NB4 (cell line): ENCODE data around the gene PIP4K2A.
"Not testable (repeated sequence)": the region's sequence is repeated elsewhere in the genome, so short reads cannot be mapped to it uniquely, and the experiment has no call there.

ENCODE experiments used
- DNase-seq: peaks from one replicate; pipeline ENCODE4 v3.0.0; 2010; ENCODE audit warnings: low read depth
- H3K4me3 ChIP-seq: one replicate; pipeline ENCODE4 v1.5.1; 2011; ENCODE audit warnings: mild to moderate bottlenecking, low read depth, low read length, moderate library complexity
- MYC ChIP-seq: IDR thresholded peaks from 2 replicates; pipeline ENCODE4 v1.6.1; 2011; ENCODE audit warnings: low read depth, low read length
- POLR2A ChIP-seq: IDR thresholded peaks from 2 replicates; pipeline ENCODE4 v1.6.1; 2011; ENCODE audit warnings: mild to moderate bottlenecking; ENCODE audit not compliant: insufficient read length; ENCODE audit errors: extremely low read depth
- TF ChIP-seq, protein P1 (sequence below): IDR thresholded peaks from 2 replicates; pipeline ENCODE4 v1.6.1; 2011; ENCODE audit warnings: low read depth, low read length
- TF ChIP-seq, protein P2 (sequence below): IDR thresholded peaks from one replicate; pipeline ENCODE4 v1.5.1; 2012; ENCODE audit warnings: low read depth, low read length

PIP4K2A gene

DNA sequence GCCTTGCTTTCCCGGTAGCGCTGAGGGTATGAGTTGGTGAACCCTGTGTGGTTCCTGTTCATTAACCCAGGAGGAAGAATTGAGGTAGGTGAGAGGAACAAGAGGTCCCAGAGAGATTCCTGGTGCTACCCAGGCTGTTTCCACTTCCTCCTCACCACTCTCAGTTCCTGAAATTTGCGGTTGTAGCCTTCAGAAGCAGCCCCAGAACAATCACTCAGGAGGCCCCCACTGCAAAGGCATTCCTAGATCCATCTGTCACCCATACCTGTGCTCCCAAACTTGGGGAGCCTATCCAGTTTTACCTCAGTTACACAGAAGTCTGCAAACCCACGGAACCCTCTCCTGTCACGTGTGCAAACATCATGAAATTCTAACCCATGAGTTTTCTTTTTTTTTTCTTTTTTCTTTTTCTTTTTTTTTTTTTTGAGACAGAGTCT lies 9.0 kb upstream of the PIP4K2A start:
- H3K4me3 ChIP-seq = no peak overlapping the region
- TF ChIP-seq POLR2A (no peak), MYC (no peak)
- TF ChIP-seq, protein P1, sequence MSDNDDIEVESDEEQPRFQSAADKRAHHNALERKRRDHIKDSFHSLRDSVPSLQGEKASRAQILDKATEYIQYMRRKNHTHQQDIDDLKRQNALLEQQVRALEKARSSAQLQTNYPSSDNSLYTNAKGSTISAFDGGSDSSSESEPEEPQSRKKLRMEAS = no peak
- TF ChIP-seq, protein P2, sequence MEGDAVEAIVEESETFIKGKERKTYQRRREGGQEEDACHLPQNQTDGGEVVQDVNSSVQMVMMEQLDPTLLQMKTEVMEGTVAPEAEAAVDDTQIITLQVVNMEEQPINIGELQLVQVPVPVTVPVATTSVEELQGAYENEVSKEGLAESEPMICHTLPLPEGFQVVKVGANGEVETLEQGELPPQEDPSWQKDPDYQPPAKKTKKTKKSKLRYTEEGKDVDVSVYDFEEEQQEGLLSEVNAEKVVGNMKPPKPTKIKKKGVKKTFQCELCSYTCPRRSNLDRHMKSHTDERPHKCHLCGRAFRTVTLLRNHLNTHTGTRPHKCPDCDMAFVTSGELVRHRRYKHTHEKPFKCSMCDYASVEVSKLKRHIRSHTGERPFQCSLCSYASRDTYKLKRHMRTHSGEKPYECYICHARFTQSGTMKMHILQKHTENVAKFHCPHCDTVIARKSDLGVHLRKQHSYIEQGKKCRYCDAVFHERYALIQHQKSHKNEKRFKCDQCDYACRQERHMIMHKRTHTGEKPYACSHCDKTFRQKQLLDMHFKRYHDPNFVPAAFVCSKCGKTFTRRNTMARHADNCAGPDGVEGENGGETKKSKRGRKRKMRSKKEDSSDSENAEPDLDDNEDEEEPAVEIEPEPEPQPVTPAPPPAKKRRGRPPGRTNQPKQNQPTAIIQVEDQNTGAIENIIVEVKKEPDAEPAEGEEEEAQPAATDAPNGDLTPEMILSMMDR = no peak
- DNase-seq = peak; percentile 36

DNA sequence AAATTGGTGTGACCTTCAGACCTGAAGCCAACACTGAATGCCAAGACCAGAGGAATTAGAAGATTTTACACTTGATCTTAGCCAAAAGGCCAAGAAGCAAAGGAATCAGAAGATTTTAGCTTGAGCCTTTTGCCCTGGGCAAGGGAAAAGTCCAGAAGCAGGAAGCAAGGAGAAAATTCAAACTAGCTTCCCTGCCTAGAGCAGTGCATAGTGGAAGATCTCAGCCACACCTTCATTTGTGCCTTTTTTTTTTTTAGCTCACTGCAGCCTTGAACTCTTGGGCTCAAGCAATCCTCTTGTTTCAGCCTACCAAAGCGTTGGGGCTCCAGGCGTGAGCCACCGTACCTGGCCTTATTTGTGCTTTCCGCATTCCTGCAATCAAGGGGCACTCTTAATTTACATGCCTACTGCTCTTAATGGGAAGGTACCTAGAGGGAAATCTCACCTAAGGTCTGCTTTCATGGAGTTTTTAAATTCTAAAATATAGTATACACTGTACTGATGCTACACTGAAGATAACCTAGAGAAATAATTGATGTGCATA lies 8.3 kb upstream of the PIP4K2A start:
- TF ChIP-seq, protein P2 = no peak
- TF ChIP-seq, protein P1 = no peak
- TF ChIP-seq MYC (no peak), POLR2A (no peak)
- no peak for DNase-seq
- no peak overlapping the region for H3K4me3 ChIP-seq

DNA sequence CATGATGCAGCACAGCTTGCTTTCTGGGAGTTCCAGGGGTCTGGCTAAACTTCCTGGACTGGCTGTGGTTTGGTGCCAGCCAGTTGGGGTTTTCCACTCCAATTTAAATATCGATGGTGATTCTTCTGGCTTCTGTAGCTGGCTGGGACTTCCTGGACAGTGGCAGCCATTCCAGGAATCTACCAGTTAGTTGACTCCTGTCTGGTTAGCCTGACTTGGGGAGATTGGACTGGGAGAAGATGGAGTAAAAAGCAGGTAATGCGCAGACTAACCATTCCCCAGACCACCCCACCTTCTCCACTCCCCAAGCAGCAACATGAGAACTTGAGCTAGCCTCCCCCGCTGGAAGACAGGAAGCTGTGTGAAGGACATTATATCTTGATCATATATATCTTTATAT lies 6.3 kb upstream of the PIP4K2A start:
- no peak for DNase-seq
- no peak overlapping the region for H3K4me3 ChIP-seq
- TF ChIP-seq, protein P1 = no peak
- TF ChIP-seq, protein P2 = no peak
- TF ChIP-seq MYC = no peak
- no peak for TF ChIP-seq POLR2A

DNA sequence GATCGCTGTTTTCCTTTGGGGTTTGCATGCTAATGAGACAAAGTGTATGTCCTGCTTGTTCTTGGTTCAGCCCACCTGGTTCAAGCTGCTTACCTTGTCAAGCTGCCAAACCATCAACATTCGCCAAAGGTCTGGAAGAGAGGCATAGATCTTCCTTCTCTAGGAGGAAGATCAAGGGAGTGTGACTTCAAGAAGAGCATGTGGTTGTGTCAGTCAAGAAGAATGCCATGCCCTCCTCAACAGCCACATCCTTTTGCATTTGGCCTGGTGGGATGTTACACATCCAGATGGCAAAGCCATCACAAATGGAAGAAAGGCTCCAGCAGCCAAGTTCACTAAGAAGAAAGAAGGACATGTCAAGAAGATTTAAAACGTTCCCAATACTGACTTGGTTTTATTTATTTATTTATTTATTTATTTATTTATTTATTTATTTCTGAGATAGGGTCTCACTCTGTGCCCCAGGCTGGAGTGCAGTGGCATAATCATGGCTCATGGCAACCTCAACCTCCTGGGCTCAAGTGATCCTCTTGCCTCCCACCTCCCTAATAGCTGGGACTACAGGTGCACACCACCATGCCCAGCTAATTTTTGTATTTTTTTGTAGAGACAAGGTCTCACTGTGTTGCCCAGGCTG lies 5.1 kb upstream of the PIP4K2A start:
- TF ChIP-seq POLR2A (no peak), MYC (no peak)
- TF ChIP-seq, protein P2 = no peak
- TF ChIP-seq, protein P1 = no peak
- no peak overlapping the region for H3K4me3 ChIP-seq
- DNase-seq = no peak

DNA sequence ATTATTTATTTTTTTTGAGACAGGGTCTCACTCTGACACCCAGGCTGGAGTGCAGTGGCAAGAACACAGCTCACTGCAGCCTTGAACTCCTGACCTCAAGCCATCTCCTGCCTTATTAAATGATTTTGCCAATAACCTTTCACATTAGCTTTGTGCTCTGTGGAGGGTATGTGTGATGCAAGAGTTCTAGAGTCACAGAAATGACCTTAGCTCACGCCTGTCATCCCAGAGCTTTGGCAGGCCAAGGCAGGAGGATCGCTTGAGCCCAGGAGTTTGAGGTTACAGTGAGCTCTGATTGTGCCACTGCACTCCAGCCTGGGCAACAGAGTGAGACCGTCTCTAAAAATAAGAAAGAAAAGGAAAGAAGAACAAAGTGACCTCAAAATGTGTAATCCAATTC lies 4.3 kb upstream of the PIP4K2A start:
- not testable (repeated sequence) for DNase-seq, H3K4me3 ChIP-seq

DNA sequence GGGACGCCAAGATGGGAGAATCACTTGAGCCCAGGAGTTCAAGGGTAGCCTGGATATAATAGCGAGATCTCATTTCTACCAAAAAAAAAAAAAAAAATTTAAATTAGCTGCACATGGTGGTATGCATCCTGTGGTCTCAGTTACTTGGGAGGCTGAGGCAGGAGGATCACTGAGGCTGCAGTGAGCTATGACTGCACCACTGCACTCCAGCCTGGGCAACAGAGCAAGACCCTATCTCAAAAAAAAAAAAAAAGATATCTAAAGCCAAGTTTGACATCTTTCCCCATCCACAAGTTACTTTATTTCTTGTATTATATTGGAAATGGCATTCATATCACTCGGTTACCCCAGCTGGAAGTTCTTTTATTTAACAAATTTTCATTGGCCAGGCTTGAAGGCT lies 3.4 kb upstream of the PIP4K2A start:
- H3K4me3 ChIP-seq = no peak overlapping the region
- TF ChIP-seq, protein P2 = no peak
- no peak for TF ChIP-seq POLR2A
- TF ChIP-seq MYC = no peak
- TF ChIP-seq, protein P1 = no peak
- DNase-seq = no peak
